ENCODE results near the gene CYP4F3. TPM values are rescaled to one million over a fixed set of nuclear protein-coding genes. Genes with fewer than 3 reads are reported as not detected.
A peak's percentile ranks its signal among the peaks of the same experiment; 100 is the strongest.

CYP4F3 gene
- total RNA-seq, 1 experiment from 2014 or later: not detected

- Histone ChIP-seq H3T11ph (ENCODE audit: low read length) (no peak overlapping the region), H2AFZ (ENCODE audit: low read length) (no peak overlapping the region), H3K9ac (ENCODE audit: extremely low read depth, insufficient read length, low read length) (no peak overlapping the region), H2BK15ac (ENCODE audit: low read depth, low read length) (no peak overlapping the region), H3K79me1 (ENCODE audit: insufficient read depth, low read depth, low read length, poor library complexity, severe bottlenecking) (no peaks in the 10 kb centered on the region), H2BK12ac (ENCODE audit: insufficient read length, low read depth, low read length) (no peak overlapping the region), H3K56ac (ENCODE audit: insufficient read length, low read depth, low read length) (no peak overlapping the region), H2BK120ac (ENCODE audit: low read depth, low read length, poor library complexity, severe bottlenecking) (no peak overlapping the region), H3K18ac (ENCODE audit: insufficient read length, low read depth, low read length) (no peak overlapping the region), H3K23me2 (ENCODE audit: insufficient read length, low read depth, low read length, poor library complexity, severe bottlenecking) (no peaks in the 10 kb centered on the region), H3K4me1 (ENCODE audit: insufficient read depth, low read length) (no peaks in the 10 kb centered on the region), H3K9me3 (ENCODE audit: control insufficient read depth, low read depth, low read length) (peaks cover 83% of the 10 kb centered on the region), H2BK20ac (ENCODE audit: low read depth, low read length, poor library complexity, severe bottlenecking) (no peak overlapping the region), H3K4ac (ENCODE audit: low read depth, low read length) (no peak overlapping the region), H3K4me2 (ENCODE audit: insufficient read depth, insufficient read length, low read length) (no peak overlapping the region), H3K27me3 (ENCODE audit: insufficient read depth, low read length) (no peaks in the 10 kb centered on the region), H2AK5ac (ENCODE audit: insufficient read length, low read length) (no peak overlapping the region), H3K14ac (ENCODE audit: insufficient read depth, low read length) (no peak overlapping the region), H3K79me2 (ENCODE audit: insufficient read depth, low read length) (no peaks in the 10 kb centered on the region), H2BK5ac (ENCODE audit: insufficient read length, low read length) (no peak overlapping the region), H4K91ac (ENCODE audit: insufficient read length, low read depth, low read length) (no peak overlapping the region), H3K23ac (ENCODE audit: insufficient read length, low read depth, low read length) (no peak overlapping the region), H4K20me1 (ENCODE audit: control insufficient read depth, insufficient read depth, insufficient read length) (no peaks in the 10 kb centered on the region), H3K27ac (ENCODE audit: insufficient read length, low read depth, low read length) (no peak overlapping the region), H4K8ac (replicated peaks; ENCODE audit: insufficient read length, low read depth, low read length) (no peak overlapping the region), H4K5ac (ENCODE audit: insufficient read length, low read depth, low read length) (no peak overlapping the region)
- H3K4me3 Mint-ChIP-seq: no peak overlapping the region
- H3K4me1 Mint-ChIP-seq: no peaks in the 10 kb centered on the region
- TF ChIP-seq CTCF (conservative IDR thresholded peaks at IDR 0.05): no peak
- no CpG with 5 or more reads among the region's 14 CpGs for WGBS (ENCODE audit: extremely low coverage, insufficient read length, low lambda C conversion rate)
- H3K36me3 Mint-ChIP-seq (ENCODE audit: insufficient read depth in 1 of 3, low read depth in 3 of 3): peaks cover 9 to 47% (median 18%) of the 10 kb centered on the region in 3 experiments; a peak in 6 of 7 replicates
- H3K27ac Mint-ChIP-seq: peak overlapping the region in 1 of 3 experiments; percentile 59; a peak in 1 of 7 replicates
- DNase-seq: no peak
- peaks cover 3% of the 10 kb centered on the region for H3K27me3 Mint-ChIP-seq (ENCODE audit: low read depth)
- H3K9me3 Mint-ChIP-seq: peaks cover 93 to 98% of the 10 kb centered on the region in 2 experiments
Measured at GRCh38 chr19:15615526-15615925, 25.2 kb upstream of the CYP4F3 start.

Measured in H9 (cell line).